IMR-90 (cell line): ENCODE results near the gene PBX4. TPM values are rescaled to one million over a fixed set of nuclear protein-coding genes. Genes with fewer than 3 reads are reported as not detected.

Experiments
- ATAC-seq: fragments of 200-7000 bp; cut with Tn5 transposase; 2 replicates; pipeline ENCODE4 v1.9.1; 2020; ENCODE audit warnings: low read depth, mild to moderate bottlenecking, moderate library complexity
- BruUV-seq: library from RNA; stranded (reverse); fragments of 400-500 nt; replicated peaks from 2 replicates; lab custom pipeline; 2021; lab: Mats Ljungman, UMichigan
- CTCF ChIA-PET: fragments of 300-600 bp; formaldehyde crosslinking; extraction: SDS; loops from one replicate; lab custom pipeline; 2021; ENCODE audit warnings: antibody characterized with exemption; lab: Yijun Ruan, JAX
- POLR2A ChIA-PET: fragments of 300-600 bp; sonication (Branson Sonifier 250); formaldehyde crosslinking; loops from one replicate; lab custom pipeline; 2022; ENCODE audit warnings: antibody characterized with exemption; ENCODE audit not compliant: unreplicated experiment; lab: Charles Lee
- DNase-seq: peaks from one replicate; pipeline ENCODE4 v3.0.0; 2013
- H2AFZ ChIP-seq: replicated peaks from 2 replicates; pipeline ENCODE3; 2013; ENCODE audit warnings: low read length, mild to moderate bottlenecking; ENCODE audit not compliant: poor library complexity
- H2AK5ac ChIP-seq: 2 replicates; pipeline ENCODE4 v1.6.1; 2013; ENCODE audit warnings: low read depth, low read length, inconsistent platforms
- H2AK9ac ChIP-seq: replicated peaks from 2 replicates; pipeline ENCODE3; 2013; ENCODE audit warnings: mild to moderate bottlenecking, low read depth, low read length, moderate library complexity; ENCODE audit not compliant: poor library complexity
- H2BK120ac ChIP-seq: 2 replicates; pipeline ENCODE4 v1.6.1; 2013; ENCODE audit warnings: low read depth, low read length, inconsistent platforms
- H2BK15ac ChIP-seq: 3 replicates; pipeline ENCODE4 v1.6.1; 2013; ENCODE audit warnings: low read depth, low read length, inconsistent platforms
- H2BK20ac ChIP-seq: 2 replicates; pipeline ENCODE4 v1.6.1; 2013; ENCODE audit warnings: low read depth, mild to moderate bottlenecking, inconsistent platforms, low read length, moderate library complexity
- H2BK5ac ChIP-seq: 2 replicates; pipeline ENCODE4 v1.6.1; 2013; ENCODE audit warnings: mild to moderate bottlenecking, low read depth, low read length, inconsistent platforms; ENCODE audit not compliant: poor library complexity, severe bottlenecking
- H3K14ac ChIP-seq: replicated peaks from 2 replicates; pipeline ENCODE4 v1.6.1; 2013; ENCODE audit warnings: low read depth, low read length, inconsistent platforms
- H3K18ac ChIP-seq: 2 replicates; pipeline ENCODE4 v1.6.1; 2013; ENCODE audit warnings: low read depth, low read length, control low read depth
- H3K23ac ChIP-seq: 2 replicates; pipeline ENCODE4 v1.6.1; 2013; ENCODE audit warnings: low read depth, low read length, inconsistent platforms
- H3K27ac ChIP-seq: 2 replicates; pipeline ENCODE4 v1.5.1; 2013; ENCODE audit warnings: mild to moderate bottlenecking, control low read depth, low read length; ENCODE audit not compliant: insufficient read depth
- H3K27me3 ChIP-seq: 2 replicates; pipeline ENCODE4 v1.6.1; 2013; ENCODE audit warnings: low read length; ENCODE audit not compliant: control insufficient read depth, insufficient read depth
- H3K36me3 ChIP-seq: 2 replicates; pipeline ENCODE4 v1.6.1; 2013; ENCODE audit warnings: low read length, mixed read lengths; ENCODE audit not compliant: control insufficient read depth, insufficient read depth
- H3K4ac ChIP-seq: 2 replicates; pipeline ENCODE4 v1.6.1; 2013; ENCODE audit warnings: low read depth, low read length, inconsistent platforms
- H3K4me1 ChIP-seq: 2 replicates; pipeline ENCODE4 v1.6.1; 2013; ENCODE audit warnings: low read length, mixed read lengths; ENCODE audit not compliant: control insufficient read depth, insufficient read depth
- H3K4me2 ChIP-seq: 2 replicates; pipeline ENCODE4 v1.6.1; 2013; ENCODE audit warnings: low read depth, mild to moderate bottlenecking, control low read depth, low read length, moderate library complexity
- H3K4me3 ChIP-seq: 2 replicates; pipeline ENCODE4 v1.5.1; 2013; ENCODE audit warnings: low read depth, mild to moderate bottlenecking, control low read depth, low read length, moderate library complexity; ENCODE audit not compliant: insufficient read depth
- H3K56ac ChIP-seq: 2 replicates; pipeline ENCODE4 v1.6.1; 2013; ENCODE audit warnings: low read length, inconsistent platforms; ENCODE audit not compliant: insufficient read depth; ENCODE audit errors: extremely low read depth
- H3K79me1 ChIP-seq, 2 experiments: 2 replicates each; pipeline ENCODE4 v1.6.1; 2013; ENCODE audit warnings: low read length in 2 of 2, inconsistent platforms in 1 of 2, low read depth in 1 of 2
- H3K9ac ChIP-seq: 2 replicates; pipeline ENCODE4 v1.6.1; 2013; ENCODE audit warnings: low read depth, low read length, control low read depth
- H3K9me1 ChIP-seq: 2 replicates; pipeline ENCODE4 v1.6.1; 2013; ENCODE audit warnings: low read length, inconsistent platforms; ENCODE audit not compliant: insufficient read depth
- H3K9me3 ChIP-seq: 2 replicates; pipeline ENCODE4 v1.6.1; 2013; ENCODE audit warnings: low read length; ENCODE audit not compliant: control insufficient read depth, insufficient read depth
- H4K20me1 ChIP-seq: 2 replicates; pipeline ENCODE4 v1.6.1; 2013; ENCODE audit warnings: low read length, inconsistent platforms; ENCODE audit not compliant: insufficient read depth
- H4K5ac ChIP-seq: 2 replicates; pipeline ENCODE4 v1.6.1; 2013; ENCODE audit warnings: mild to moderate bottlenecking, low read depth, low read length, control low read depth
- H4K8ac ChIP-seq, 2 experiments: 2 replicates each; pipeline ENCODE4 v1.6.1; 2013; ENCODE audit warnings: low read depth in 2 of 2, low read length in 2 of 2, control low read depth in 1 of 2, inconsistent platforms in 1 of 2
- H4K91ac ChIP-seq: 2 replicates; pipeline ENCODE4 v1.6.1; 2013; ENCODE audit warnings: low read depth, low read length, inconsistent platforms; ENCODE audit not compliant: insufficient read depth
- BHLHE40 ChIP-seq: fragments of 150-350 bp; IDR thresholded peaks from 2 replicates; pipeline ENCODE4 v1.6.1; 2016; ENCODE audit warnings: mild to moderate bottlenecking, low read depth, low read length
- CEBPB ChIP-seq: IDR thresholded peaks from 2 replicates; pipeline ENCODE4 v1.6.1; 2012; ENCODE audit warnings: low read depth, low read length, improper control_type of control experiment
- CHD1 ChIP-seq: IDR thresholded peaks from 2 replicates; pipeline ENCODE4 v1.6.1; 2012; ENCODE audit warnings: low read depth, low read length, improper control_type of control experiment
- CTCF ChIP-seq: conservative IDR thresholded peaks from 2 replicates; pipeline ENCODE4 v1.5.1; 2012; ENCODE audit warnings: mild to moderate bottlenecking, low read depth, low read length, improper control_type of control experiment
- ELK1 ChIP-seq: fragments of 150-350 bp; IDR thresholded peaks from 2 replicates; pipeline ENCODE4 v1.6.1; 2016; ENCODE audit warnings: low read depth, mild to moderate bottlenecking, low read length, moderate library complexity, borderline replicate concordance
- FOS ChIP-seq: fragments of 150-350 bp; IDR thresholded peaks from 2 replicates; pipeline ENCODE4 v1.6.1; 2016; ENCODE audit warnings: low read depth, low read length
- MAFK ChIP-seq: IDR thresholded peaks from 2 replicates; pipeline ENCODE4 v1.6.1; 2012; ENCODE audit warnings: low read depth, low read length, improper control_type of control experiment
- MAZ ChIP-seq: IDR thresholded peaks from 2 replicates; pipeline ENCODE4 v1.6.1; 2012; ENCODE audit warnings: low read depth, mild to moderate bottlenecking, low read length, improper control_type of control experiment, moderate library complexity, borderline replicate concordance
- MXI1 ChIP-seq: IDR thresholded peaks from 2 replicates; pipeline ENCODE4 v1.6.1; 2012; ENCODE audit warnings: low read depth, mild to moderate bottlenecking, low read length, moderate library complexity, borderline replicate concordance
- POLR2A ChIP-seq: IDR thresholded peaks from 2 replicates; pipeline ENCODE4 v1.6.1; 2012; ENCODE audit warnings: mild to moderate bottlenecking, low read depth, low read length
- RCOR1 ChIP-seq: IDR thresholded peaks from 2 replicates; pipeline ENCODE4 v1.6.1; 2012; ENCODE audit warnings: mild to moderate bottlenecking, low read length, improper control_type of control experiment; ENCODE audit not compliant: insufficient replicate concordance
- RFX5 ChIP-seq: IDR thresholded peaks from 2 replicates; pipeline ENCODE4 v1.8.0; 2012; ENCODE audit warnings: low read depth, mild to moderate bottlenecking, low read length, moderate library complexity
- WGBS, 2 experiments: methylation state at CpG; one replicate each; pipeline versions ENCODE4 v1.1.5 to v1.1.7; 2013; ENCODE audit warnings: missing lambda C conversion rate in 2 of 2; ENCODE audit not compliant: insufficient read length in 1 of 2; ENCODE audit errors: extremely low coverage in 2 of 2; 5-methylcytosine and 5-hydroxymethylcytosine counted together
- dilution Hi-C: fragments of 300-500 bp; cut with HindIII; formaldehyde crosslinking; loops from one replicate; pipeline ENCODE4 v1.14.3; 2018; ENCODE audit warnings: low sequenced_read_pairs; ENCODE audit not compliant: unreplicated experiment
- in situ Hi-C: fragments of 300-500 bp; cut with MboI; formaldehyde crosslinking; loops from 3 replicates; pipeline ENCODE4 v1.14.3; 2019; ENCODE audit warnings: low sequenced_read_pairs, inconsistent platforms, mixed read lengths
- intact Hi-C: fragments of 100-400 bp; cut with micrococcal nuclease; formaldehyde crosslinking; loops from 2 replicates; pipeline ENCODE4 v1.10.0; 2022
- polyA plus RNA-seq, 3 experiments: library from polyadenylated mRNA; depleted of rRNA; stranded (reverse); fragments of >200 nt; gene quantifications; 2 replicates each; pipeline ENCODE4 v1.2.3, GENCODE V29; 2012; ENCODE audit warnings: low replicate concordance in 1 of 3
- total RNA-seq: library from RNA; depleted of rRNA; stranded (reverse); fragments of >200 nt; gene quantifications from 2 replicates; pipeline ENCODE4 v1.2.3, GENCODE V29; 2012
- TF ChIP-seq, protein P1 (sequence below): fragments of 150-350 bp; IDR thresholded peaks from 2 replicates; pipeline ENCODE4 v1.6.1; 2017; ENCODE audit warnings: mild to moderate bottlenecking, antibody characterized with exemption, low read length, low read depth

The PBX4 gene
- total and polyA plus RNA-seq, 2 of the 4 experiments (the other 2 are of a cell fraction) = 0.90 to 2.9 TPM

- TF ChIP-seq BHLHE40 = no peak
Observed at GRCh38 chr19:19534556-19535265, 83.8 kb downstream of the PBX4 start (continued).

- no peaks in the 10 kb centered on the region; a peak in 1 of 4 replicates for H3K79me1 ChIP-seq
- DNase-seq = no peak
- intact Hi-C loops = no loop called here
Observed at GRCh38 chr19:19533841-19534240, 84.6 kb downstream of the PBX4 start.

More at GRCh38 chr19:19533841-19534240, 84.6 kb downstream of the PBX4 start:
- Histone ChIP-seq H2AK9ac (no peak overlapping the region), H2BK120ac (no peak overlapping the region), H4K91ac (no peak overlapping the region), H3K23ac (no peak overlapping the region), H3K9ac (no peak overlapping the region), H3K27ac (no peak overlapping the region), H3K18ac (no peak overlapping the region), H3K27me3 (peaks cover 10% of the 10 kb centered on the region), H3K36me3 (no peaks in the 10 kb centered on the region), H2AFZ (no peak overlapping the region), H2BK20ac (no peak overlapping the region), H3K14ac (no peak overlapping the region), H3K56ac (no peak overlapping the region), H4K8ac (no peak overlapping the region), H3K4ac (no peak overlapping the region), H3K9me3 (no peaks in the 10 kb centered on the region), H2BK15ac (no peak overlapping the region), H3K4me3 (no peak overlapping the region), H2AK5ac (no peak overlapping the region), H2BK5ac (no peak overlapping the region), H3K4me2 (no peak overlapping the region), H4K5ac (no peak overlapping the region), H4K20me1 (peaks cover 11% of the 10 kb centered on the region; the same call in 1 of the 2 replicates), H3K9me1 (no peaks in the 10 kb centered on the region), H3K4me1 (peaks cover 5% of the 10 kb centered on the region)
- ATAC-seq = no peak
- POLR2A ChIA-PET = no interaction called here
- BruUV-seq = no TSS peak
- dilution Hi-C loops = no loop called here
- TF ChIP-seq POLR2A (no peak), MXI1 (no peak), CEBPB (no peak), RFX5 (no peak), BHLHE40 (no peak), CTCF (no peak), MAFK (no peak), FOS (no peak), CHD1 (no peak), RCOR1 (no peak), MAZ (no peak), ELK1 (no peak)
- TF ChIP-seq, protein P1, sequence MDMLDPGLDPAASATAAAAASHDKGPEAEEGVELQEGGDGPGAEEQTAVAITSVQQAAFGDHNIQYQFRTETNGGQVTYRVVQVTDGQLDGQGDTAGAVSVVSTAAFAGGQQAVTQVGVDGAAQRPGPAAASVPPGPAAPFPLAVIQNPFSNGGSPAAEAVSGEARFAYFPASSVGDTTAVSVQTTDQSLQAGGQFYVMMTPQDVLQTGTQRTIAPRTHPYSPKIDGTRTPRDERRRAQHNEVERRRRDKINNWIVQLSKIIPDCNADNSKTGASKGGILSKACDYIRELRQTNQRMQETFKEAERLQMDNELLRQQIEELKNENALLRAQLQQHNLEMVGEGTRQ = no peak
- 86% methylated on average over 2 of the region's 6 CpGs; no CpG with 5 or more reads in 1 of the 2 experiments for WGBS, 2 experiments
- CTCF ChIA-PET = no interaction called here
- in situ Hi-C loops = loop anchor here (25.0 kb wide), 1 partner anchor 428 kb away; no protein-coding TSS in a partner anchor
